OCI-LY1 (cell line): Measurements from ENCODE around the gene ADAMTS4.

Experiments
- H2AFZ ChIP-seq: fragments of 200-600 bp; sonication (generic), shearing (Covaris generic); 2 replicates; pipeline ENCODE4 v1.6.0; 2014; ENCODE audit warnings: antibody characterized with exemption, mild to moderate bottlenecking, low read length
- H3F3A ChIP-seq: fragments of 200-600 bp; sonication (generic), shearing (Covaris generic); 2 replicates; pipeline ENCODE4 v1.6.0; 2014; ENCODE audit warnings: mild to moderate bottlenecking, antibody characterized with exemption, low read length, moderate library complexity; ENCODE audit not compliant: insufficient read depth
- H3K27ac ChIP-seq: fragments of 200-600 bp; sonication (generic); 2 replicates; pipeline ENCODE4 v1.5.1; 2014; ENCODE audit warnings: low read length, mixed run types, mild to moderate bottlenecking, low read depth; ENCODE audit not compliant: poor library complexity, severe bottlenecking
- H3K27me3 ChIP-seq: fragments of 200-600 bp; sonication (generic); 2 replicates; pipeline ENCODE4 v1.6.0; 2014; ENCODE audit warnings: antibody characterized with exemption, mild to moderate bottlenecking, low read length, moderate library complexity; ENCODE audit not compliant: insufficient read depth
- H3K36me3 ChIP-seq: fragments of 200-600 bp; sonication (generic); 2 replicates; pipeline ENCODE4 v1.6.1; 2014; ENCODE audit warnings: mild to moderate bottlenecking, antibody characterized with exemption, low read length, moderate library complexity, mixed read lengths; ENCODE audit not compliant: insufficient read depth
- H3K4me1 ChIP-seq: fragments of 200-600 bp; sonication (generic); 2 replicates; pipeline ENCODE4 v1.5.1; 2014; ENCODE audit warnings: mild to moderate bottlenecking, low read length, moderate library complexity; ENCODE audit not compliant: insufficient read depth, severe bottlenecking
- H3K4me2 ChIP-seq: fragments of 200-600 bp; sonication (generic), shearing (Covaris generic); 2 replicates; pipeline ENCODE4 v1.6.1; 2014; ENCODE audit warnings: low read length
- H3K4me3 ChIP-seq: fragments of 200-600 bp; sonication (generic); 2 replicates; pipeline ENCODE4 v1.5.1; 2014; ENCODE audit warnings: low read length, low read depth, mild to moderate bottlenecking, mixed read lengths; ENCODE audit not compliant: poor library complexity, severe bottlenecking
- H3K79me2 ChIP-seq: fragments of 200-600 bp; shearing (Covaris generic); 2 replicates; pipeline ENCODE4 v1.6.1; 2016; ENCODE audit warnings: mixed run types, low read length, mixed read lengths; ENCODE audit not compliant: insufficient read depth
- H3K9ac ChIP-seq: fragments of 200-600 bp; sonication (generic), shearing (Covaris generic); 2 replicates; pipeline ENCODE4 v1.6.1; 2014; ENCODE audit warnings: mild to moderate bottlenecking, low read length, mixed read lengths
- H3K9me2 ChIP-seq: fragments of 200-600 bp; sonication (generic), shearing (Covaris generic); 2 replicates; pipeline ENCODE4 v1.6.1; 2014; ENCODE audit warnings: low read depth, mild to moderate bottlenecking, low read length, mixed read lengths
- H3K9me3 ChIP-seq: fragments of 200-600 bp; shearing (Covaris generic); 2 replicates; pipeline ENCODE4 v1.6.1; 2014; ENCODE audit warnings: low read length, mixed read lengths
- H4K20me1 ChIP-seq: fragments of 200-600 bp; sonication (generic), shearing (Covaris generic); 2 replicates; pipeline ENCODE4 v1.6.0; 2016; ENCODE audit warnings: mild to moderate bottlenecking, low read length; ENCODE audit not compliant: insufficient read depth
- EZH2 ChIP-seq: fragments of 200-600 bp; sonication (generic), shearing (Covaris generic); IDR thresholded peaks from 2 replicates; pipeline ENCODE4 v1.8.0; 2017; ENCODE audit warnings: borderline replicate concordance, mixed run types, mild to moderate bottlenecking, antibody characterized with exemption, low read length, moderate library complexity, mixed read lengths
- TF ChIP-seq, protein P1 (sequence below): fragments of 200-600 bp; sonication (generic), shearing (Covaris generic); IDR thresholded peaks from 2 replicates; pipeline ENCODE4 v1.5.1; 2017; ENCODE audit warnings: mild to moderate bottlenecking, antibody characterized with exemption, low read length, moderate library complexity, mixed read lengths

ADAMTS4 gene

DNA sequence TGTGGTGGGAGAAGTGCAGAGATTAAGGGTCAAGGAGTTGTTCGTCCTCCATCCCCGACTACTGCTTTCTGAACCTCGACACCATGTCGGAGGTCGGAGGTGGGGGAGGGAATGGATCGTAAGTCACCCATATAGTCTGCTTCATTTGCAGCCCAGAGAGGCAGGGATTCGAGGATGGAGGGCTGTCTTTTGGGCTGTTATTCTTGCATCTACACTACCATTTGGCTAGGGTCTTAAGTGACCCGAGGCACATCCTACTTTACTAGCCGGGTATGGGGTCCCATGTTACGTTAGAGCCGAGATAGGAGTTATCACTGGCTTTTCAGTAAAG is 39.0 kb downstream of the ADAMTS4 start:
- Histone ChIP-seq H4K20me1 (no peaks in the 10 kb centered on the region), H3K27ac (no peak overlapping the region), H3K36me3 (peaks cover 49% of the 10 kb centered on the region; the same call in 1 of the 2 replicates), H3K9me2 (no peaks in the 10 kb centered on the region), H3K4me3 (peak overlapping the region; percentile 89), H3F3A (peaks cover 4% of the 10 kb centered on the region; the same call in 1 of the 2 replicates), H3K9me3 (no peaks in the 10 kb centered on the region), H3K79me2 (no peaks in the 10 kb centered on the region), H3K4me2 (peak overlapping the region; percentile 87), H3K27me3 (no peaks in the 10 kb centered on the region), H3K4me1 (peaks cover 36% of the 10 kb centered on the region), H2AFZ (no peak overlapping the region), H3K9ac (peak overlapping the region; percentile 90)
- no peak for TF ChIP-seq EZH2
- TF ChIP-seq, protein P1, sequence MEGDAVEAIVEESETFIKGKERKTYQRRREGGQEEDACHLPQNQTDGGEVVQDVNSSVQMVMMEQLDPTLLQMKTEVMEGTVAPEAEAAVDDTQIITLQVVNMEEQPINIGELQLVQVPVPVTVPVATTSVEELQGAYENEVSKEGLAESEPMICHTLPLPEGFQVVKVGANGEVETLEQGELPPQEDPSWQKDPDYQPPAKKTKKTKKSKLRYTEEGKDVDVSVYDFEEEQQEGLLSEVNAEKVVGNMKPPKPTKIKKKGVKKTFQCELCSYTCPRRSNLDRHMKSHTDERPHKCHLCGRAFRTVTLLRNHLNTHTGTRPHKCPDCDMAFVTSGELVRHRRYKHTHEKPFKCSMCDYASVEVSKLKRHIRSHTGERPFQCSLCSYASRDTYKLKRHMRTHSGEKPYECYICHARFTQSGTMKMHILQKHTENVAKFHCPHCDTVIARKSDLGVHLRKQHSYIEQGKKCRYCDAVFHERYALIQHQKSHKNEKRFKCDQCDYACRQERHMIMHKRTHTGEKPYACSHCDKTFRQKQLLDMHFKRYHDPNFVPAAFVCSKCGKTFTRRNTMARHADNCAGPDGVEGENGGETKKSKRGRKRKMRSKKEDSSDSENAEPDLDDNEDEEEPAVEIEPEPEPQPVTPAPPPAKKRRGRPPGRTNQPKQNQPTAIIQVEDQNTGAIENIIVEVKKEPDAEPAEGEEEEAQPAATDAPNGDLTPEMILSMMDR, result no peak

DNA sequence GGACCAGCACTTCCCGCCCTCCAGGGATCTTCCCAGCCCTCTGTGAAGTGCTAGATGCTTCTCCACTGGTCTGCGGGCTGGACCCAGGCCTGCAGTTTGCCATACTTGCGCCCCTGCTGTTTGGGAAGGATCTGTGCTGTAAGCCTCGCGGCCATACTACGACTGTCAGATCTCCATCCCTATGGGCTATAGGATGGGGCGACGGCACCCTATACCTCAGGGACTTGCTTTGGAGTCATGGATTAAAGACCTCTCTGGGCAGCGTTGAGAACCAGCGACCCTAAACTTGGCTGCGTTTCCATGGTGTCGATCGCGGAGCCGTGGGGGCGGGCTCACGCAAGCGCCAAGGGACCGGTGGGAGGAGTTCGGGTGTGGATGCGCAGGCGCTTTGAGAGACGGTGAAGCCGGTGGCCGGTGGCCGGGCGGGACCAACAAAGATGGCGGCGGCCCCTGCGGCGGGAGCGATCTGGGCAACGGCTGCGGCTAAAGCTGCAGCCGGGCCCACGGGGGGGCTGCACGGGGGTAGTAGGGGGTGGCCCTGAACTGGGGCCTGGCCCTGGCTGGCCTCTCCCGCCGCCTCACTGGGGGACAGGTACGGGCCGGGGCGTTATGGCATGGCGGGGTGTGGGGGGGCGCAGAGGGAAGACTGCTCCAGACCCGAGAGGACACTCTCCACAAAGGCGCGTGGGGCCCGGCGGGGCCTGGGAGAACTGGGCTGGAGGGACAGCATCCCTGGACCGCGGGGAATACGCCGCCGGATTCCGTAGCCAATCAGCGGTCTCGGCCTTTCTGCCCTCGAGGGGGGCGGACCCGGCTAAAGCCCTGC is 39.6 kb downstream of the ADAMTS4 start, which contains the start of gene USP21:
TSS of gene USP21 (plus strand) at position 414 of the 826 bp plus-strand sequence. CDS start 1,141 bp downstream, outside the sequence.
- Histone ChIP-seq H3K9ac (peak within 1 kb of the TSS; percentile 90), H3K9me3 (no peaks in the 10 kb centered on the region), H4K20me1 (no peaks in the 10 kb centered on the region), H3K27ac (no peak within 1 kb of the TSS), H3K4me1 (peaks cover 39% of the 10 kb centered on the region), H3F3A (peaks cover 4% of the 10 kb centered on the region; the same call in 1 of the 2 replicates), H2AFZ (no peak within 1 kb of the TSS), H3K79me2 (no peaks in the 10 kb centered on the region), H3K9me2 (no peaks in the 10 kb centered on the region), H3K4me3 (peak within 1 kb of the TSS; percentile 89), H3K27me3 (no peaks in the 10 kb centered on the region), H3K4me2 (peak within 1 kb of the TSS; percentile 87), H3K36me3 (peaks cover 43% of the 10 kb centered on the region; the same call in 1 of the 2 replicates)
- TF ChIP-seq, protein P1, result peak; percentile 47; the same call in 1 of the 2 replicates
- TF ChIP-seq EZH2, result no peak

DNA sequence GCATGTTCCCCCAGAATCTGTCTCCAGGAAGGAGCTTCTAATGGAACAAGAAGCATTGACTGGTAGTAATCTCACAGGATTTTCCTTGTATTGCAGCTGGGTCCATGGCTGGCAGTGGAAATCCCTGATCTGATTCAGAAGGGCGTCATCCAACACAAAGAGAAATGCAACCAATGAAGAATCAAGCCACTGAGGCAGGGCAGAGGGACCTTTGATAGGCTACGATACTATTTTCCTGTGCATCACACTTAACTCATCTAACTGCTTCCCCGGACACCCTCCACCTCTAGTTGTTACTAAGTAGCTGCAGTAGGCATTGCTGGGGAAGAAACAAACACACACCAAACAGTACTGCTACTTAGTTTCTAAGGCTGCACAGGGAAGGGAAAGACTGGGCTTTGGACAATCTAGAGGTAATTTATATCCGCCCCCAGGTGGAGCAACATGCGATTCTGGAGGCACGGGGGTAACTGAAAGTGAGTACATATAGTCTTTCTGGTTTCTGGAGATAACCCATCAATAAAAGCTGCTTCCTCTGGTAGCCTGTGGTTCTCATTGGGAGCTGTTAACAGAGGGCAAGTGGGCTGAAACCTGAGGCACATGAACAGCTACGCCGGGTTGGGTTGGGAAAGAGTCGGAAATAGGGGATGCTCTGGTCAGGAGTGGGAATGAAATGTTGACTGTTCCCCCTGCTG is 40.4 kb downstream of the ADAMTS4 start:
- TF ChIP-seq EZH2, result no peak
- TF ChIP-seq, protein P1, result no peak
- peaks cover 38% of the 10 kb centered on the region; the same call in 1 of the 2 replicates for H3K36me3 ChIP-seq
- H2AFZ ChIP-seq, result no peak overlapping the region
- H4K20me1 ChIP-seq, result no peaks in the 10 kb centered on the region
- peaks cover 39% of the 10 kb centered on the region for H3K4me1 ChIP-seq
- no peak overlapping the region for H3K27ac ChIP-seq
- H3K4me2 ChIP-seq, result peak overlapping the region; percentile 87
- H3K4me3 ChIP-seq, result peak overlapping the region; percentile 89
- peak overlapping the region; percentile 90; the same call in 1 of the 2 replicates for H3K9ac ChIP-seq
- H3K9me3 ChIP-seq, result no peaks in the 10 kb centered on the region
- H3K79me2 ChIP-seq, result no peaks in the 10 kb centered on the region
- H3K27me3 ChIP-seq, result no peaks in the 10 kb centered on the region
- H3F3A ChIP-seq, result peaks cover 4% of the 10 kb centered on the region; the same call in 1 of the 2 replicates
- no peaks in the 10 kb centered on the region for H3K9me2 ChIP-seq
